ENCODE results near the gene CREBBP.

DNA sequence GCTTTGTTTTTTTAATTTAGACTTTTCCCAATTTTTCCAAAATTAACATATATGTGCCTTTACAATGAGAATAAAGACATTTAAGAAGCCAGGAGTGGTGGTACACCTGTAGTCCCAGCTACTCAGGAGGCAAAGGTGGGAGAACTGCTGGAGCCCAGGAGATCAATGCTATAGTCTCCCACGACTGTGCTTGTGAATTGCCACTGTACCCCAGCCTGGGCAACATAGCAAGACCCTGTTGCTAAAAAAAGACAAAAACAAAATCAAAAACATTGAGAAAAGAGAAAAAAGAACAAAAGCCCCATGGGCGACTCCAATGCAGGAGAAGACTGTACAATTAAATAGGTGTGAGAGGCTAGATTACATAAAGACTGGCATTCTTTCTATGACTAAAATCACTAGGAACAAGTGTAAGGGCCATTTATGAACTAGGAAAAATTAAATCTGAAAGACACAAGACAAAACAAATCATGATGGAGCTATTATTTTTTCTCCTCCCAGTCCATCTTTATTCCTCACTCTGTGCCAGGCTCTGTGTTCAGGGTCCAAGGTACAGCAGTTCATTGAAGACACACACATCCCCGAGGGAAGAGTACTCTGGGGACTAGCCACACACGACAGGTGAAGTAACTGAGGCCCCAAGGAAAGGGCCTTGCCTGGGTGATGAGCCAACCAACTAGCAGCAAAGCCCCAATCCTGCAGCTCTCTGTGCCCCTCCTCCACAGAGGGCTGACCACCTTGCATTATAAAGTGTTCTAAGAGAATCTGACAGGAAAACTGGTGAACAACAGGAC is 79.8 kb downstream of the CREBBP start:
- TF ChIP-seq, protein P1, sequence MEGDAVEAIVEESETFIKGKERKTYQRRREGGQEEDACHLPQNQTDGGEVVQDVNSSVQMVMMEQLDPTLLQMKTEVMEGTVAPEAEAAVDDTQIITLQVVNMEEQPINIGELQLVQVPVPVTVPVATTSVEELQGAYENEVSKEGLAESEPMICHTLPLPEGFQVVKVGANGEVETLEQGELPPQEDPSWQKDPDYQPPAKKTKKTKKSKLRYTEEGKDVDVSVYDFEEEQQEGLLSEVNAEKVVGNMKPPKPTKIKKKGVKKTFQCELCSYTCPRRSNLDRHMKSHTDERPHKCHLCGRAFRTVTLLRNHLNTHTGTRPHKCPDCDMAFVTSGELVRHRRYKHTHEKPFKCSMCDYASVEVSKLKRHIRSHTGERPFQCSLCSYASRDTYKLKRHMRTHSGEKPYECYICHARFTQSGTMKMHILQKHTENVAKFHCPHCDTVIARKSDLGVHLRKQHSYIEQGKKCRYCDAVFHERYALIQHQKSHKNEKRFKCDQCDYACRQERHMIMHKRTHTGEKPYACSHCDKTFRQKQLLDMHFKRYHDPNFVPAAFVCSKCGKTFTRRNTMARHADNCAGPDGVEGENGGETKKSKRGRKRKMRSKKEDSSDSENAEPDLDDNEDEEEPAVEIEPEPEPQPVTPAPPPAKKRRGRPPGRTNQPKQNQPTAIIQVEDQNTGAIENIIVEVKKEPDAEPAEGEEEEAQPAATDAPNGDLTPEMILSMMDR (IDR thresholded peaks at IDR 0.05; ENCODE audit: extremely low read depth in 1 of 2, insufficient read depth in 1 of 2, low read depth in 1 of 2, low read length in 2 of 2): no peak
- TF ChIP-seq POLR2AphosphoS5 (IDR thresholded peaks at IDR 0.05; ENCODE audit: insufficient read depth, low read depth, low read length) (no peak), GATA2 (IDR thresholded peaks at IDR 0.05; ENCODE audit: insufficient read depth, insufficient read length, low read depth, low read length) (no peak), POLR2A (IDR thresholded peaks at IDR 0.05; ENCODE audit: low read depth, low read length) (no peak), EZH2 (IDR thresholded peaks at IDR 0.05; ENCODE audit: borderline replicate concordance, low read depth, low read length, severe bottlenecking) (no peak), FOS (IDR thresholded peaks at IDR 0.05; ENCODE audit: borderline replicate concordance, insufficient read depth, low read length) (no peak), MYC (IDR thresholded peaks at IDR 0.05; ENCODE audit: low read depth, low read length) (no peak)
- TF ChIP-seq, protein P2, sequence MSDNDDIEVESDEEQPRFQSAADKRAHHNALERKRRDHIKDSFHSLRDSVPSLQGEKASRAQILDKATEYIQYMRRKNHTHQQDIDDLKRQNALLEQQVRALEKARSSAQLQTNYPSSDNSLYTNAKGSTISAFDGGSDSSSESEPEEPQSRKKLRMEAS (IDR thresholded peaks at IDR 0.05; ENCODE audit: insufficient read depth, insufficient read length): no peak

Data from endothelial cell of umbilical vein (primary cell).